H1 (cell line): ENCODE results near the gene INPP4A. TPM values are rescaled to one million over a fixed set of nuclear protein-coding genes. Genes with fewer than 3 reads are reported as not detected.

Experiments used
- ATF3 ChIP-seq: IDR thresholded peaks from 2 replicates; pipeline ENCODE4 v1.6.1; 2011; ENCODE audit warnings: low read depth, mild to moderate bottlenecking, low read length; ENCODE audit not compliant: insufficient read depth
- BRCA1 ChIP-seq: IDR thresholded peaks from 2 replicates; pipeline ENCODE4 v1.6.1; 2012; ENCODE audit warnings: low read depth, low read length, improper control_type of control experiment
- CBX5 ChIP-seq: fragments of 300-800, 300-1000 bp; sonication (generic); IDR thresholded peaks from 2 replicates; pipeline ENCODE4 v1.7.1; 2016; ENCODE audit warnings: antibody characterized with exemption, low read length, low read depth
- CBX8 ChIP-seq: fragments of 300-800, 300-1000 bp; sonication (generic); IDR thresholded peaks from 2 replicates; pipeline ENCODE4 v1.7.1; 2016; ENCODE audit warnings: low read depth, low read length, borderline replicate concordance
- CHD7 ChIP-seq: fragments of 300-600 bp; sonication (generic); IDR thresholded peaks from 2 replicates; pipeline ENCODE4 v1.7.1; 2012; ENCODE audit warnings: low read length, moderate library complexity, mild to moderate bottlenecking, inconsistent platforms; ENCODE audit not compliant: insufficient replicate concordance
- HDAC6 ChIP-seq: IDR thresholded peaks from one replicate; pipeline ENCODE4 v1.7.1; 2012; ENCODE audit warnings: low read depth, mild to moderate bottlenecking, inconsistent platforms, low read length, moderate library complexity
- JUND ChIP-seq: IDR thresholded peaks from 2 replicates; pipeline ENCODE4 v1.6.1; 2011; ENCODE audit warnings: mild to moderate bottlenecking, improper control_type of control experiment, low read length
- KDM5A ChIP-seq: fragments of 200-600 bp; IDR thresholded peaks from 2 replicates; pipeline ENCODE4 v1.7.1; 2012; ENCODE audit warnings: mild to moderate bottlenecking, low read length, inconsistent platforms, mixed read lengths
- NANOG ChIP-seq: IDR thresholded peaks from 2 replicates; pipeline ENCODE4 v1.6.1; 2011; ENCODE audit warnings: low read length, low read depth, mild to moderate bottlenecking, inconsistent platforms; ENCODE audit not compliant: insufficient read depth, poor library complexity, severe bottlenecking
- SUZ12 ChIP-seq: fragments of 200-600 bp; sonication (generic); IDR thresholded peaks from 2 replicates; pipeline ENCODE4 v1.6.1; 2012; ENCODE audit warnings: mild to moderate bottlenecking, inconsistent platforms, low read length, moderate library complexity, mixed read lengths
- TAF7 ChIP-seq: optimal IDR thresholded peaks from 2 replicates; pipeline ENCODE3; 2011; ENCODE audit warnings: low read depth, mild to moderate bottlenecking, inconsistent platforms, low read length, moderate library complexity, borderline replicate concordance
- polyA plus RNA-seq, 7 experiments: library from polyadenylated mRNA; depleted of rRNA in 3 of 7; stranded (reverse) in 5 of 7; unstranded in 2 of 7; fragments of >200 nt in 5 of 7; fragments of 200-250 nt in 2 of 7; gene quantifications; 1 replicate in 5 of 7; 2 replicates in 1 of 7; 4 replicates in 1 of 7; pipeline versions ENCODE4 v1.2.1 to v1.2.3, GENCODE V29; 2011 to 2013; ENCODE audit warnings: missing spikeins in 2 of 7, mixed read lengths in 2 of 7
- total RNA-seq: library from RNA; stranded (reverse); fragmentation: NEBNext Ultra II Directional; extraction: Animal tissue kit (Norgen Biotek cat#: 25700); gene quantifications from 2 replicates; pipeline ENCODE4 v1.2.1, GENCODE V29; 2021

The INPP4A gene
- total and polyA plus RNA-seq, 2 of the 8 experiments (the other 6 are each of a cell fraction or from before 2014, with no cell fraction given): 25.6 to 34.3 TPM

- TF ChIP-seq CHD7 (no peak), ATF3 (no peak), BRCA1 (no peak), KDM5A (no peak), TAF7 (no peak), HDAC6 (no peak), SUZ12 (no peak), NANOG (no peak), JUND (no peak), CBX5 (no peak), CBX8 (no peak)
Measured at GRCh38 chr2:98517636-98518035, 73.0 kb downstream of the INPP4A start (continued).
